SHP77 (cell line): ENCODE measurements around the gene MAN2B1.
A peak's percentile ranks its signal among the peaks of the same experiment; 100 is the strongest.

Experiments
- DNase-seq, 2 experiments: peaks; one replicate each; lab custom pipeline; 2025; lab: John Stamatoyannopoulos, UW

MAN2B1 gene

DNA sequence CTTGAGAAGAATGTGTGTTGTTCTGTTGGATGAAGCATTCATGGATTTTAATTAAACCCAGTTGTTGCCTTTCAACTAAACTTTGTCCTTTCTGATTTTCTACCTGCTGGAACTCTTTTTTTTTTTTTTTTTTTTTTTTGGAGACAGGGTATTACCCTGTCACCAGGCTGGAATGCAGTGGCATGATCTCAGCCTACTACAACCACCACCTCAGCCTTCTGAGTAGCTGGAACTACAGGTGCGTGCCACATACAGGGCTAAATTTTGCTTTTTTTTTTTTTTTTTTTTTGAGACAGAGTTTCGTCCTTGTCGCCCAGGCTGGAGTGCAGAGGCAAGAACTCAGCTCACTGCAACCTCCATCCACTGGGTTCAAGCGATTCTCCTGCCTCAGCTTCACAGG, 48.9 kb downstream of the MAN2B1 start:
- DNase-seq: no peak

- peak; percentile 51 to 57 for DNase-seq
These were observed 55.2 kb downstream of the MAN2B1 start for GRCh38 chr19:12611361-12611699.

DNA sequence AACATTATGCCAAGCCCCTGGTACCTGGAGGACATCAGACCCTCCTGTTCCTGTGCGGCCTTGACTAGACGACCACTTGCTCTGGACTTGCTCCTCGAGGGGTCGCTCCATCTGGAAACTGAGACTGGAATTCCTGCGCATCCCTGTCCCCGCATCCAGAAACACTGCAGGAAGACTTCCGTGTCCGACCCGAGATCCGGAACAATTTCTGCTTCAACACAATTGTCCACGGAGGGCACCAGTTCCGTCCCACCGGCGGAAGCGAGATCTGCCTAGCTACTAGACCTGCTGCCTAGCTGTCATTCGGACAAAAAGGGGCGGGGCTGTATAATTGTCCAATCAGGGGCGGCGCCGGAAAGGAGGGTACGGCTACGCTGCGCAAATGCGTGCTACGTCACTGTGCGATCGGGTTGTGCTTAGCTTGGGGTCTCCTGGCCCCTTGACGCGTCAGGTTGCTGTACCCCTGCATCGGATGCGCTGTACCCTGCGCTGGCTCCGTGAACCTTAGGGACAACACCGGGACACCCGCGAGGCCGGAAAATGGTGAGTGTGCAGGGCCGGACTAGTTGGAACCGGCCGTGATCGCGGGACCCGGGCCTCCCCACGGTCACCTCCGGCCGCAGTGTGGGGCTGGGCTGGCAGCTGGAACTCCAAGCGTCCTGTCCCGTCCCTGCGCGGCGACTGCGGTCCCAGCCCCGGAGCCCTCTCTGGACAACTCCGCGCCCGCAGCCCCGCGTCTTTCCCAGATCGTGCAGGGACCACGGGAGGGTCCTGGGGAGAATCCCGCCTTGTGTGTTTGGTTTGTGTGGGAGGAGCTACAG, 55.8 kb downstream of the MAN2B1 start, which contains the start of the genes ZNF490 and ZNF791:
TSS of gene ZNF490 (minus strand) at position 274 of the 821 bp plus-strand sequence. CDS start at position 141, 133 bp downstream.
TSS of gene ZNF791 (plus strand) at position 381 of the 821 bp plus-strand sequence. CDS start at position 541, 160 bp downstream.
- DNase-seq: peak; percentile 96 to 97

GRCh38 chr19:12607631-12608030, 58.9 kb downstream of the MAN2B1 start:
- DNase-seq: no peak

DNA sequence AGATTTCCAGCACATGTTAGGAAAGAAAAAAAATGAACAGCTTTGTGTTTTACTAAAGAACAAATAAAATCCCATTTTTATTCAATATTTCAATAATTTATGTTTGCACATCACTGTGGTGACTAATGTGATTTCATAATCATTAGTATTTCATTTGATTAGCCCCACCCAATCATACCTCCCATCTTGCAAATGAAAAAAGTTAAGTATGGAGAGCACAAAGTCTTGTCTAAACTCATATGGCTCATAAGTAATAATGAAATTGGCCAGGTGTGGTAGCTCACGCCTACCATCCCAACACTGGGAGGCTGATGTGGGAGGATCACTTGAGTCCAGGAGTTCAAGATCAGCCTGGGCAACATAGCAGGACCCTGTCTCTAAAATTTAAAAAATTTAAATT, 59.7 kb downstream of the MAN2B1 start:
- no peak for DNase-seq

GRCh38 chr19:12603714-12604113, 62.8 kb downstream of the MAN2B1 start:
- no peak for DNase-seq

DNA sequence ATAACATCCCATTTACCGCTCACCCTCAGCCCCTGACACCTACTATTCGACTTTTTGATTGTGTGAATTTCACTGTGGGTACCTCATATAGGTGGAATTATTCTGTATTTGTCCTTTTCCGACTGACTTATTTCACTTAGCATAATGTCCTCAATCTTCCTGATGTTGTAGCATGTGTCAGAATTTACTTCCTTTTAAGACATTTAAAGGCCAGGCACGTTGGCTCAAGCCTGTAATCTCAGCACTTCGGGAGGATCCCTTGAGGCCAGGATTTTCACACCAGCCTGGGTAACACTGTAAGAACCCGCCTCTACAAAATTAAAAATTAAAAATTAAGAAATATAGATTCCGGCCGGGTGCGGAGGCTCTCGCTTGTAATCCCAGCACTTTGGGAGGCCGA, 68.9 kb downstream of the MAN2B1 start:
- DNase-seq: no peak

GRCh38 chr19:12596927-12597548, 69.5 kb downstream of the MAN2B1 start:
- DNase-seq: no peak
